ENCODE measurements around the gene SYT5.

SYT5 gene

DNA sequence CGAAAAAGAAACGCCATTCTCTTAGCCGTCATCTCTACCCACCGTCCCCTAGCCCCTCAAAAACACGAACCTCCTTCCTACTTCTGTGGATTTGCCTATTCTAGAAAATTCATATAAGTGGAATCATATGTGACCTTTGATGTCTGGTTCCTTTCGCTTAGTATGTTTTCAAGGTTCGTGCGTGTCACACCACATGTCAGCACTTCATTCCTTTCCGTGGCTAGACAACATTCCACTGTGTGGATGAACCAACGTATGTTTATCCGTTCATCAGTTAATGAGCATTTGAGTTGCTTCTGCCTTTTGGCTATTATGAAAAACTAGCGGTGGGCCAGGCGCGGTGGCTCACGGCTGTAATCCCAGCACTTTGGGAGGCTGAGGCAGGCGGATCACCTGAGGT lies 48.7 kb downstream of the SYT5 start:
- DNase-seq, result no peak
- Histone ChIP-seq H3K27ac (no peak overlapping the region), H3K4me3 (ENCODE audit: low read depth, low read length) (no peak overlapping the region), H3K9me3 (ENCODE audit: severe bottlenecking) (no peaks in the 10 kb centered on the region), H3K36me3 (peaks cover 14% of the 10 kb centered on the region), H3K27me3 (ENCODE audit: insufficient read depth, low read depth, severe bottlenecking) (no peaks in the 10 kb centered on the region)
- no peak for TF ChIP-seq CTCF (IDR thresholded peaks at IDR 0.05; ENCODE audit: low read depth, low read length)
